ENCODE data around the gene SEC61A1.

Gene SEC61A1

DNA sequence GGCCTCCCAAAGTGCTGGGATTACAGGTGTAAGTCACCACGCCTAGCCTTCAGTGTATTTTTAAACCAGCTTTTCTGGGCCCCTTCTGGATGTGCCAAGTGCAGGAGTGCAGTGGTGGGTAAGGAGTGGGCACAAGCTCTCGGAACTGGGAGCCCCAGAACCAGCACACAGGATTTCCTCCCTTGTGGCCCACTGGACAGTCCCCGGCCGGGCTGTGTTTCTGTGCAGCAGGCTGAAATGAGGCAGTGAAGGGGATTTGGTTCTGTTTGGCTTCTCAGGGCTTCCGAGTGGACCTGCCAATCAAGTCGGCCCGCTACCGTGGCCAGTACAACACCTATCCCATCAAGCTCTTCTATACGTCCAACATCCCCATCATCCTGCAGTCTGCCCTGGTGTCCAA, 14.4 kb downstream of the SEC61A1 start:
- TF ChIP-seq CTCF (conservative IDR thresholded peaks at IDR 0.05; ENCODE audit: low read depth, low read length) = no peak
- DNase-seq (ENCODE audit: low read depth) = no peak
- no peak overlapping the region for H3K4me3 ChIP-seq (ENCODE audit: low read depth, low read length)

DNA sequence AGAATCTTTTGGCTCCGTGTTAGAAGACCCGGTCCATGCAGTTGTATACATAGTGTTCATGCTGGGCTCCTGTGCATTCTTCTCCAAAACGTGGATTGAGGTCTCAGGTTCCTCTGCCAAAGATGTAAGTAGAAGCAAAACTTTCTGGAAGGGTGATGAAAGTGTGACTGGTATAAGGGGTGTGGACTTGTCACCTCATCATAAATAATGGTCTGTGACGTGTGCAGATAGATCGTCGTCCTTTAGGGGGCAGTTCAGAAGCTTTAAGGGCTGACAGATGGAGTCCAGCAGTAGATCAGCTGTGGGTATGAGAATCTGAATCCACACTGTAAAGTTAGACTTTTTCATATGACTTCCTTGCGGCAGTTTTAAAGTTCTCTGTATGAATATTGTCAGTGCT, 15.3 kb downstream of the SEC61A1 start:
- no peak for DNase-seq (ENCODE audit: low read depth)
- H3K4me3 ChIP-seq (ENCODE audit: low read depth, low read length) = no peak overlapping the region
- TF ChIP-seq CTCF (conservative IDR thresholded peaks at IDR 0.05; ENCODE audit: low read depth, low read length) = no peak

DNA sequence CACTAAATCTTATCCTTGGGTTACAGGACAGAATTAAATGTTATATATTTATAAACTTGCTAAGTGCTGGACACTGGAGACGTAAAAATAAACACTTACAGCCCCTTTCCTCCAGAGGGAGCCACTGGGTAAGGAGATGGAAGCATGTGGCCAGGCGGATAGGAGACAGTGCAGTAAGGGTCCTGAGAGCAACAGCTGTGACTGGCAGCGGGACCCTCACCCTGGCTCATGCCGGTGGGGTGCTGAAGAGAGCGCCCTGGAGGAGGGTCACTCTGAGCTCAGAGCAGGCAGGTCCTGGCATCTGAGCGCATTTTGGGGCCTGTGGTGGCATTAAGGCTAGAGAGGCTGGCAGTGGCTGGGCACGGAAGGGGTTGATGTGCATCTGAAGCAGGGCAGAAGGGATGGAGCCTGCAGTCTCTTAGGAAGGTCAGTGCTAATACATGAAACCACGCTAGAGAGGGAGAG, 16.0 kb downstream of the SEC61A1 start:
- DNase-seq (ENCODE audit: low read depth) = peak; percentile 76
- TF ChIP-seq CTCF (conservative IDR thresholded peaks at IDR 0.05; ENCODE audit: low read depth, low read length) = peak; percentile 78
- no peak overlapping the region for H3K4me3 ChIP-seq (ENCODE audit: low read depth, low read length)

DNA sequence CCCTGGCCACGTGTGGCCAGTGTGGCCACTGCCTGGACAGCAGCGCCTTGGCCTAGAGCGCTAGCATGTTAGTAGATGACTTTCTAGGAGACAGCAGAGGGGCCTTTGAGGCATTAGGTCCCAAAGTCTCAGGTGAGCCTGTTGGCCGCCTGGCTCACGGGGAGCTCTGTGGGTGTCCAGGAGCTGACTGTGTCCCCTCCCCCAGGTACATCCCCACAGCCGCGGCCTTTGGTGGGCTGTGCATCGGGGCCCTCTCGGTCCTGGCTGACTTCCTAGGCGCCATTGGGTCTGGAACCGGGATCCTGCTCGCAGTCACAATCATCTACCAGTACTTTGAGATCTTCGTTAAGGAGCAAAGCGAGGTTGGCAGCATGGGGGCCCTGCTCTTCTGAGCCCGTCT, 17.0 kb downstream of the SEC61A1 start:
- no peak overlapping the region for H3K4me3 ChIP-seq (ENCODE audit: low read depth, low read length)
- TF ChIP-seq CTCF (conservative IDR thresholded peaks at IDR 0.05; ENCODE audit: low read depth, low read length) = no peak
- DNase-seq (ENCODE audit: low read depth) = no peak

DNA sequence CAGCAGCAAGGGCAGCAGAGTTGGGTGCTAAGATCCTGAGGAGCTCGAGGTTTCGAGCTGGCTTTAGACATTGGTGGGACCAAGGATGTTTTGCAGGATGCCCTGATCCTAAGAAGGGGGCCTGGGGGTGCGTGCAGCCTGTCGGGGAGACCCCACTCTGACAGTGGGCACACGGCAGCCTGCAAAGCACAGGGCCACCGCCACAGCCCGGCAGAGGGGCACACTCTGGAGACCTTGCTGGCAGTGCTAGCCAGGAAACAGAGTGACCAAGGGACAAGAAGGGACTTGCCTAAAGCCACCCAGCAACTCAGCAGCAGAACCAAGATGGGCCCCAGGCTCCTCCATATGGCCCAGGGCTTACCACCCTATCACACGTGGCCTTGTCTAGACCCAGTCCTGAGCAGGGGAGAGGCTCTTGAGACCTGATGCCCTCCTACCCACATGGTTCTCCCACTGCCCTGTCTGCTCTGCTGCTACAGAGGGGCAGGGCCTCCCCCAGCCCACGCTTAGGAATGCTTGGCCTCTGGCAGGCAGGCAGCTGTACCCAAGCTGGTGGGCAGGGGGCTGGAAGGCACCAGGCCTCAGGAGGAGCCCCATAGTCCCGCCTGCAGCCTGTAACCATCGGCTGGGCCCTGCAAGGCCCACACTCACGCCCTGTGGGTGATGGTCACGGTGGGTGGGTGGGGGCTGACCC, 18.8 kb downstream of the SEC61A1 start:
- no peak for DNase-seq (ENCODE audit: low read depth)

GRCh38 chr3:128071771-128072453, 19.7 kb downstream of the SEC61A1 start:
- DNase-seq (ENCODE audit: low read depth) = no peak
- no peak for TF ChIP-seq CTCF (conservative IDR thresholded peaks at IDR 0.05; ENCODE audit: low read depth, low read length)
- no peak overlapping the region for H3K4me3 ChIP-seq (ENCODE audit: low read depth, low read length)

More for the DNA sequence above, 18.8 kb downstream of the SEC61A1 start:
- no peak for TF ChIP-seq CTCF (conservative IDR thresholded peaks at IDR 0.05; ENCODE audit: low read depth, low read length)
- H3K4me3 ChIP-seq (ENCODE audit: low read depth, low read length) = no peak overlapping the region
